ENCODE results near the gene XPNPEP1.

XPNPEP1 gene

GRCh38 chr10:109892931-109893330 lies 30.4 kb downstream of the XPNPEP1 start:
- no peak for DNase-seq (ENCODE audit: low spot score)

GRCh38 chr10:109892117-109892516 lies 31.2 kb downstream of the XPNPEP1 start:
- no peak for DNase-seq (ENCODE audit: low spot score)

- DNase-seq (ENCODE audit: low spot score), result no peak
These were observed 32.2 kb downstream of the XPNPEP1 start for GRCh38 chr10:109891105-109891504.

- DNase-seq (ENCODE audit: low spot score), result no peak
These were observed 33.4 kb downstream of the XPNPEP1 start for GRCh38 chr10:109889867-109890266.

GRCh38 chr10:109887776-109888175 lies 35.5 kb downstream of the XPNPEP1 start:
- DNase-seq (ENCODE audit: low spot score), result no peak

- no peak for DNase-seq (ENCODE audit: low spot score)
These were observed 36.1 kb downstream of the XPNPEP1 start for GRCh38 chr10:109887243-109887642.

GRCh38 chr10:109886781-109887140 lies 36.5 kb downstream of the XPNPEP1 start:
- no peak for DNase-seq (ENCODE audit: low spot score)

- no peak for DNase-seq (ENCODE audit: low spot score)
These were observed 37.1 kb downstream of the XPNPEP1 start for GRCh38 chr10:109886037-109886780.

- peak; percentile 71 for DNase-seq (ENCODE audit: low spot score)
These were observed 39.2 kb downstream of the XPNPEP1 start for GRCh38 chr10:109883859-109884771.

GRCh38 chr10:109882251-109883057 lies 40.9 kb downstream of the XPNPEP1 start:
- no peak for DNase-seq (ENCODE audit: low spot score)

GRCh38 chr10:109881769-109882057 lies 41.6 kb downstream of the XPNPEP1 start:
- DNase-seq (ENCODE audit: low spot score), result no peak

- DNase-seq (ENCODE audit: low spot score), result no peak
These were observed 42.2 kb downstream of the XPNPEP1 start for GRCh38 chr10:109880886-109881768.

GRCh38 chr10:109877546-109877945 lies 45.8 kb downstream of the XPNPEP1 start:
- no peak for DNase-seq (ENCODE audit: low spot score)

- DNase-seq (ENCODE audit: low spot score), result no peak
These were observed 47.2 kb downstream of the XPNPEP1 start for GRCh38 chr10:109875828-109876821.

- DNase-seq (ENCODE audit: low spot score), result no peak
These were observed 48.2 kb downstream of the XPNPEP1 start for GRCh38 chr10:109875151-109875568.

- no peak for DNase-seq (ENCODE audit: low spot score)
These were observed 51.8 kb downstream of the XPNPEP1 start for GRCh38 chr10:109871476-109871875.

GRCh38 chr10:109866995-109867635 lies 56.2 kb downstream of the XPNPEP1 start:
- no peak for DNase-seq (ENCODE audit: low spot score)

- DNase-seq (ENCODE audit: low spot score), result no peak
These were observed 56.9 kb downstream of the XPNPEP1 start for GRCh38 chr10:109866168-109866994.

GRCh38 chr10:109863775-109864174 lies 59.5 kb downstream of the XPNPEP1 start:
- no peak for DNase-seq (ENCODE audit: low spot score)

Measured in CD4-positive, alpha-beta T cell treated with Interleukin-15 for 4 hours (primary cell).